OCI-LY1 (cell line): ENCODE measurements around the gene CXXC1.

Experiments used
- H2AFZ ChIP-seq: fragments of 200-600 bp; sonication (generic), shearing (Covaris generic); 2 replicates; pipeline ENCODE4 v1.6.0; 2014; ENCODE audit warnings: antibody characterized with exemption, mild to moderate bottlenecking, low read length
- H3F3A ChIP-seq: fragments of 200-600 bp; sonication (generic), shearing (Covaris generic); 2 replicates; pipeline ENCODE4 v1.6.0; 2014; ENCODE audit warnings: mild to moderate bottlenecking, antibody characterized with exemption, low read length, moderate library complexity; ENCODE audit not compliant: insufficient read depth
- H3K27ac ChIP-seq: fragments of 200-600 bp; sonication (generic); 2 replicates; pipeline ENCODE4 v1.5.1; 2014; ENCODE audit warnings: low read length, mixed run types, mild to moderate bottlenecking, low read depth; ENCODE audit not compliant: poor library complexity, severe bottlenecking
- H3K27me3 ChIP-seq: fragments of 200-600 bp; sonication (generic); 2 replicates; pipeline ENCODE4 v1.6.0; 2014; ENCODE audit warnings: antibody characterized with exemption, mild to moderate bottlenecking, low read length, moderate library complexity; ENCODE audit not compliant: insufficient read depth
- H3K36me3 ChIP-seq: fragments of 200-600 bp; sonication (generic); 2 replicates; pipeline ENCODE4 v1.6.1; 2014; ENCODE audit warnings: mild to moderate bottlenecking, antibody characterized with exemption, low read length, moderate library complexity, mixed read lengths; ENCODE audit not compliant: insufficient read depth
- H3K4me1 ChIP-seq: fragments of 200-600 bp; sonication (generic); 2 replicates; pipeline ENCODE4 v1.5.1; 2014; ENCODE audit warnings: mild to moderate bottlenecking, low read length, moderate library complexity; ENCODE audit not compliant: insufficient read depth, severe bottlenecking
- H3K4me2 ChIP-seq: fragments of 200-600 bp; sonication (generic), shearing (Covaris generic); 2 replicates; pipeline ENCODE4 v1.6.1; 2014; ENCODE audit warnings: low read length
- H3K4me3 ChIP-seq: fragments of 200-600 bp; sonication (generic); 2 replicates; pipeline ENCODE4 v1.5.1; 2014; ENCODE audit warnings: low read length, low read depth, mild to moderate bottlenecking, mixed read lengths; ENCODE audit not compliant: poor library complexity, severe bottlenecking
- H3K79me2 ChIP-seq: fragments of 200-600 bp; shearing (Covaris generic); 2 replicates; pipeline ENCODE4 v1.6.1; 2016; ENCODE audit warnings: mixed run types, low read length, mixed read lengths; ENCODE audit not compliant: insufficient read depth
- H3K9ac ChIP-seq: fragments of 200-600 bp; sonication (generic), shearing (Covaris generic); 2 replicates; pipeline ENCODE4 v1.6.1; 2014; ENCODE audit warnings: mild to moderate bottlenecking, low read length, mixed read lengths
- H3K9me2 ChIP-seq: fragments of 200-600 bp; sonication (generic), shearing (Covaris generic); 2 replicates; pipeline ENCODE4 v1.6.1; 2014; ENCODE audit warnings: low read depth, mild to moderate bottlenecking, low read length, mixed read lengths
- H3K9me3 ChIP-seq: fragments of 200-600 bp; shearing (Covaris generic); 2 replicates; pipeline ENCODE4 v1.6.1; 2014; ENCODE audit warnings: low read length, mixed read lengths
- H4K20me1 ChIP-seq: fragments of 200-600 bp; sonication (generic), shearing (Covaris generic); 2 replicates; pipeline ENCODE4 v1.6.0; 2016; ENCODE audit warnings: mild to moderate bottlenecking, low read length; ENCODE audit not compliant: insufficient read depth
- EZH2 ChIP-seq: fragments of 200-600 bp; sonication (generic), shearing (Covaris generic); IDR thresholded peaks from 2 replicates; pipeline ENCODE4 v1.8.0; 2017; ENCODE audit warnings: borderline replicate concordance, mixed run types, mild to moderate bottlenecking, antibody characterized with exemption, low read length, moderate library complexity, mixed read lengths
- TF ChIP-seq, protein P1 (sequence below): fragments of 200-600 bp; sonication (generic), shearing (Covaris generic); IDR thresholded peaks from 2 replicates; pipeline ENCODE4 v1.5.1; 2017; ENCODE audit warnings: mild to moderate bottlenecking, antibody characterized with exemption, low read length, moderate library complexity, mixed read lengths

Gene CXXC1

GRCh38 chr18:50276452-50276851, 11.0 kb downstream of the CXXC1 start:
- H3K4me1 ChIP-seq: peaks cover 20% of the 10 kb centered on the region

GRCh38 chr18:50275503-50276036, 11.9 kb downstream of the CXXC1 start:
- no peak overlapping the region for H2AFZ ChIP-seq
- H3K27ac ChIP-seq: no peak overlapping the region
- peaks cover 88% of the 10 kb centered on the region for H3K36me3 ChIP-seq
- H3K4me2 ChIP-seq: no peak overlapping the region
- H3F3A ChIP-seq: no peaks in the 10 kb centered on the region
- H3K9me3 ChIP-seq: no peaks in the 10 kb centered on the region
- no peak for TF ChIP-seq EZH2
- TF ChIP-seq, protein P1, sequence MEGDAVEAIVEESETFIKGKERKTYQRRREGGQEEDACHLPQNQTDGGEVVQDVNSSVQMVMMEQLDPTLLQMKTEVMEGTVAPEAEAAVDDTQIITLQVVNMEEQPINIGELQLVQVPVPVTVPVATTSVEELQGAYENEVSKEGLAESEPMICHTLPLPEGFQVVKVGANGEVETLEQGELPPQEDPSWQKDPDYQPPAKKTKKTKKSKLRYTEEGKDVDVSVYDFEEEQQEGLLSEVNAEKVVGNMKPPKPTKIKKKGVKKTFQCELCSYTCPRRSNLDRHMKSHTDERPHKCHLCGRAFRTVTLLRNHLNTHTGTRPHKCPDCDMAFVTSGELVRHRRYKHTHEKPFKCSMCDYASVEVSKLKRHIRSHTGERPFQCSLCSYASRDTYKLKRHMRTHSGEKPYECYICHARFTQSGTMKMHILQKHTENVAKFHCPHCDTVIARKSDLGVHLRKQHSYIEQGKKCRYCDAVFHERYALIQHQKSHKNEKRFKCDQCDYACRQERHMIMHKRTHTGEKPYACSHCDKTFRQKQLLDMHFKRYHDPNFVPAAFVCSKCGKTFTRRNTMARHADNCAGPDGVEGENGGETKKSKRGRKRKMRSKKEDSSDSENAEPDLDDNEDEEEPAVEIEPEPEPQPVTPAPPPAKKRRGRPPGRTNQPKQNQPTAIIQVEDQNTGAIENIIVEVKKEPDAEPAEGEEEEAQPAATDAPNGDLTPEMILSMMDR: no peak
- no peak overlapping the region for H3K4me3 ChIP-seq
- peaks cover 18% of the 10 kb centered on the region for H3K4me1 ChIP-seq
- no peak overlapping the region for H3K9ac ChIP-seq
- H3K27me3 ChIP-seq: no peaks in the 10 kb centered on the region
- H3K9me2 ChIP-seq: no peaks in the 10 kb centered on the region
- H4K20me1 ChIP-seq: no peaks in the 10 kb centered on the region
- H3K79me2 ChIP-seq: peaks cover 20% of the 10 kb centered on the region

More at GRCh38 chr18:50276452-50276851, 11.0 kb downstream of the CXXC1 start:
- Histone ChIP-seq H3K4me2 (no peak overlapping the region), H3K79me2 (peaks cover 26% of the 10 kb centered on the region), H3K9me3 (no peaks in the 10 kb centered on the region), H3F3A (no peaks in the 10 kb centered on the region), H2AFZ (no peak overlapping the region), H3K9me2 (no peaks in the 10 kb centered on the region), H3K27me3 (no peaks in the 10 kb centered on the region), H4K20me1 (no peaks in the 10 kb centered on the region), H3K36me3 (peaks cover 80% of the 10 kb centered on the region), H3K9ac (no peak overlapping the region), H3K4me3 (no peak overlapping the region), H3K27ac (no peak overlapping the region)
- no peak for TF ChIP-seq EZH2
- TF ChIP-seq, protein P1: no peak

GRCh38 chr18:50274941-50275340, 12.6 kb downstream of the CXXC1 start:
- H3K27me3 ChIP-seq: no peaks in the 10 kb centered on the region
- peaks cover 95% of the 10 kb centered on the region for H3K36me3 ChIP-seq
- H3K27ac ChIP-seq: no peak overlapping the region
- H2AFZ ChIP-seq: no peak overlapping the region
- no peaks in the 10 kb centered on the region for H3F3A ChIP-seq
- no peak overlapping the region for H3K4me2 ChIP-seq
- peaks cover 11% of the 10 kb centered on the region for H3K4me1 ChIP-seq
- no peaks in the 10 kb centered on the region for H4K20me1 ChIP-seq
- H3K79me2 ChIP-seq: peaks cover 14% of the 10 kb centered on the region
- TF ChIP-seq EZH2: no peak
- TF ChIP-seq, protein P1: no peak
- no peaks in the 10 kb centered on the region for H3K9me2 ChIP-seq
- H3K9me3 ChIP-seq: no peaks in the 10 kb centered on the region
- H3K9ac ChIP-seq: no peak overlapping the region
- H3K4me3 ChIP-seq: no peak overlapping the region
